ENCODE measurements around the gene TMEM132D.

GRCh38 chr12:129592449-129592848 lies 311.4 kb downstream of the TMEM132D start:
- TF ChIP-seq CTCF (IDR thresholded peaks at IDR 0.05) (no peak), POLR2AphosphoS5 (IDR thresholded peaks at IDR 0.05; ENCODE audit: insufficient read depth in 1 of 2, low read depth in 1 of 2) (no peak), POLR2A (IDR thresholded peaks at IDR 0.05) (no peak)

All from vagina (tissue), 2 donors.